GM12865 (cell line): Measurements from ENCODE around the gene HELZ2.

ENCODE experiments used
- DNase-seq: peaks from one replicate; pipeline ENCODE4 v3.0.0; 2010; ENCODE audit warnings: low read depth
- H3K4me3 ChIP-seq: 2 replicates; pipeline ENCODE4 v1.5.1; 2011; ENCODE audit warnings: mild to moderate bottlenecking, low read depth, low read length, control low read depth
- TF ChIP-seq, protein P1 (sequence below): IDR thresholded peaks from 2 replicates; pipeline ENCODE4 v1.5.1; 2011; ENCODE audit warnings: low read length, control low read depth, low read depth, inconsistent platforms; ENCODE audit not compliant: insufficient read depth; ENCODE audit errors: missing control alignments

Gene HELZ2

GRCh38 chr20:63556873-63557478 is 17.1 kb downstream of the HELZ2 start:
- TF ChIP-seq, protein P1, sequence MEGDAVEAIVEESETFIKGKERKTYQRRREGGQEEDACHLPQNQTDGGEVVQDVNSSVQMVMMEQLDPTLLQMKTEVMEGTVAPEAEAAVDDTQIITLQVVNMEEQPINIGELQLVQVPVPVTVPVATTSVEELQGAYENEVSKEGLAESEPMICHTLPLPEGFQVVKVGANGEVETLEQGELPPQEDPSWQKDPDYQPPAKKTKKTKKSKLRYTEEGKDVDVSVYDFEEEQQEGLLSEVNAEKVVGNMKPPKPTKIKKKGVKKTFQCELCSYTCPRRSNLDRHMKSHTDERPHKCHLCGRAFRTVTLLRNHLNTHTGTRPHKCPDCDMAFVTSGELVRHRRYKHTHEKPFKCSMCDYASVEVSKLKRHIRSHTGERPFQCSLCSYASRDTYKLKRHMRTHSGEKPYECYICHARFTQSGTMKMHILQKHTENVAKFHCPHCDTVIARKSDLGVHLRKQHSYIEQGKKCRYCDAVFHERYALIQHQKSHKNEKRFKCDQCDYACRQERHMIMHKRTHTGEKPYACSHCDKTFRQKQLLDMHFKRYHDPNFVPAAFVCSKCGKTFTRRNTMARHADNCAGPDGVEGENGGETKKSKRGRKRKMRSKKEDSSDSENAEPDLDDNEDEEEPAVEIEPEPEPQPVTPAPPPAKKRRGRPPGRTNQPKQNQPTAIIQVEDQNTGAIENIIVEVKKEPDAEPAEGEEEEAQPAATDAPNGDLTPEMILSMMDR, result no peak
- no peak for DNase-seq
- no peak overlapping the region for H3K4me3 ChIP-seq

DNA sequence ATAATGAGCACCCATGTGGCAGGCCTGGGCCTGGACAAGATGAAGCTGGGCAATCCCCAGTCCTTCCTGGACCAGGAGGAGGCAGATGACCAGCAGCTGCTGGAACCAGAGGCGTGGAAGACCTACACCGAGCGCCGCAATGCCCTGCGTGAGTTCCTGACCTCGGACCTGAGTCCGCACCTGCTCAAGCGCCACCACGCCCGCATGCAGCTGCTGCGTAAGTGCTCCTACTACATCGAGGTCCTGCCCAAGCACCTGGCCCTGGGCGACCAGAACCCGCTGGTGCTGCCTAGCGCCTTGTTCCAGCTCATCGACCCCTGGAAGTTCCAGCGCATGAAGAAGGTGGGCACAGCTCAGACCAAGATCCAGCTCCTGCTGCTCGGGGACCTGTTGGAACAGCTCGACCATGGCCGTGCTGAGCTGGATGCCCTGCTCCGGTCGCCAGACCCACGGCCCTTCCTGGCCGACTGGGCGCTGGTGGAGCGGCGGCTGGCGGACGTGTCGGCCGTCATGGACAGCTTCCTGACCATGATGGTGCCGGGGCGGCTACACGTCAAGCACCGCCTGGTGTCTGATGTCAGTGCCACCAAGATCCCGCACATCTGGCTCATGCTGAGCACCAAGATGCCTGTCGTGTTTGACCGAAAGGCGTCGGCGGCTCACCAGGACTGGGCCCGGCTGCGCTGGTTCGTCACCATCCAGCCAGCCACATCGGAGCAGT is 18.2 kb downstream of the HELZ2 start:
- H3K4me3 ChIP-seq, result no peak overlapping the region
- no peak for DNase-seq
- TF ChIP-seq, protein P1, result no peak

- TF ChIP-seq, protein P1, result no peak
- DNase-seq, result peak; percentile 75
- H3K4me3 ChIP-seq, result peak overlapping the region; percentile 65
These were observed 19.4 kb downstream of the HELZ2 start for GRCh38 chr20:63554361-63555278.

GRCh38 chr20:63553933-63554290 is 20.1 kb downstream of the HELZ2 start, which contains the start of gene FNDC11:
TSS of gene FNDC11 (plus strand) at chr20:63554159. CDS start at chr20:63555664, 1,505 bp downstream.
- H3K4me3 ChIP-seq, result peak within 1 kb of the TSS; percentile 65
- TF ChIP-seq, protein P1, result no peak
- peak; percentile 45 for DNase-seq

DNA sequence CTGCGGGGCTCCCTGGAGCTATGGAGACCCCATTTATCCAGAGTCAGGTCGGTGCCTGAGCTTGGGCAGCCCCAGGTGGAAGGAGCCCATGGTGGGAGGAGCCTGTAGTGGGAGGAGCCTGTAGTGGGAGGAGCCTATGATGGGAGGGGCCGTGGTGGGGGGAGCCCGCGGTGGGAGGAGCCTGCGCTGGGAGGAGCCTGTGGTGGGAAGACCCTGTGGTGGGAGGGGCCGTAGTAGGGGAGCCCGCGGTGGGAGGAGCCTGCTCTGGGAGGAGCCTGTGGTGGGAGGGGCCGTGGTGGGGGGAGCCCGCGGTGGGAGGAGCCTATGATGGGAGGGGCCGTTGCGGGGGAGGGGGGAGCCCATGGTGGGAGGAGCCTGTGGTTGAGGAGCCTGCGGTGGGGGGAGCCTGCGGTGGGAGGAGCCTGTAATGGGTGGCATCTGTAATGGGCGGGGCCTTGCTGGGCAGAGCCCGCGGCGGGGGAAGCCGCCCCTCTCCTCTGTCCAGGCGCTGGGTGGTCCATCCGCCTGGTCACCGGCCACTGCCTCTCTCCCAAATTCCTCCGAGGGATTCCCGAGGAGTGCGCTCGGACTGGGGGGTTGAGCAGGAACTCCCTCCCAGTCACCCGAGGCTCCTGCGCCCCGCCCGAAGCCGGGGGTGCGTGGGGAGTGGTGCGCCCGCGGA is 20.6 kb downstream of the HELZ2 start:
- peak overlapping the region; percentile 65 for H3K4me3 ChIP-seq
- DNase-seq, result peak; percentile 94
- TF ChIP-seq, protein P1, result no peak

GRCh38 chr20:63552481-63553249 is 21.4 kb downstream of the HELZ2 start:
- TF ChIP-seq, protein P1, result no peak
- peak; percentile 87 for DNase-seq
- no peak overlapping the region; the same call in 1 of the 2 replicates for H3K4me3 ChIP-seq
